Ishikawa (cell line): ENCODE results near the gene ARHGAP22.

Experiments used
- CEBPB ChIP-seq: IDR thresholded peaks from 2 replicates; pipeline ENCODE4 v1.6.1; 2012
- CREB1 ChIP-seq: IDR thresholded peaks from 2 replicates; pipeline ENCODE4 v1.6.1; 2012; ENCODE audit warnings: low read depth
- EGR1 ChIP-seq: IDR thresholded peaks from 2 replicates; pipeline ENCODE4 v1.6.1; 2012
- EP300 ChIP-seq: IDR thresholded peaks from 2 replicates; pipeline ENCODE4 v1.6.1; 2012; ENCODE audit warnings: borderline replicate concordance
- FOXM1 ChIP-seq: IDR thresholded peaks from 2 replicates; pipeline ENCODE4 v1.6.1; 2012; ENCODE audit warnings: low read depth, borderline replicate concordance
- MAX ChIP-seq: IDR thresholded peaks from 2 replicates; pipeline ENCODE4 v1.6.1; 2012
- NFIC ChIP-seq: IDR thresholded peaks from 2 replicates; pipeline ENCODE4 v1.6.1; 2012
- RAD21 ChIP-seq: IDR thresholded peaks from 2 replicates; pipeline ENCODE4 v1.6.1; 2012; ENCODE audit warnings: low read depth
- TAF1 ChIP-seq: IDR thresholded peaks from 2 replicates; pipeline ENCODE4 v1.6.1; 2012; ENCODE audit warnings: low read depth, mild to moderate bottlenecking
- TCF12 ChIP-seq: IDR thresholded peaks from 2 replicates; pipeline ENCODE4 v1.6.1; 2012; ENCODE audit warnings: low read depth
- TEAD4 ChIP-seq: IDR thresholded peaks from 2 replicates; pipeline ENCODE4 v1.6.1; 2012
- USF1 ChIP-seq: IDR thresholded peaks from 2 replicates; pipeline ENCODE4 v1.6.1; 2012
- YY1 ChIP-seq: IDR thresholded peaks from 2 replicates; pipeline ENCODE4 v1.6.1; 2012; ENCODE audit warnings: low read depth
- ZBTB7A ChIP-seq: IDR thresholded peaks from 2 replicates; pipeline ENCODE4 v1.6.1; 2012; ENCODE audit warnings: low read depth
- TF ChIP-seq, protein P1 (sequence below): IDR thresholded peaks from 2 replicates; pipeline ENCODE4 v1.6.1; 2012; ENCODE audit warnings: low read depth, mild to moderate bottlenecking

Gene ARHGAP22

DNA sequence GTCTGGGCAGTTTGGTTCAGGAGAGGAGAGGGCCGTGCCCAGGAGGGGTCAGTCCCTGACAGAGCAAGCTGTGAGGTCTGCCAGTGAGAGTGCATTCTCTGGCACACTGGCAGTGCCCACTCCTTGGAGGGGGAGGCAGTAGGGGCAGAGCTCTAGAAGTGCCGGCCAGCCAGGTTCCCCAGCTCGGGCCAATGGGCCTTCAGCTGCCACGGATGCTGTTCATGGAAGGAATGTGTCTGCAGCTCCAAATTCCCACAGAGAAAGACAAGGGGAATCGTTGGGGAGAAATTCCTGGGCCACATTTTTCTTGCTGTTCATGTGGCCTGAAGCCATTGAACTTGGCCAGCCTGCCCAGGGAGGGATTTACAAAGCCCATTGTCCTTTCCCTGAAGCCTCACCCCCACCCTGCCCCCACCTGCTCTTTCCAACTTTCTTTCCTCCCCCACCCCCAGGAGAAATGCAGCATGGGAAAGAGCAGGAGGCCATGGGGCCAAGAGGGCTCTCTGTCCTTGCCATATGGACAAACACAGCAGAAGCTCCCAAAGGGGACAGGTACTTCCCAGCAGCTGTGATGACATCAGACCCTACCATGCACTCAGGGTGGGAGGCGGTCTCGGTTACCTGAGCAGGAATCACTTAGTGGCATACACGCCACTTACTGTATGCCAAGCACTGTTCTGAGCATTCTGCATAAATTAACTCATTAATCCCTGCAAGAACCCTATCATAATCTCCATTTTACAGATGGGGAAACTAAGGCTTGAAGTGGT lies 70.7 kb downstream of the ARHGAP22 start:
- TF ChIP-seq MAX (no peak), EGR1 (no peak), ZBTB7A (peak; percentile 44; the same call in 1 of the 2 replicates), YY1 (peak; percentile 34; the same call in 1 of the 2 replicates), NFIC (0 out of 2 replicates have a peak, but pooled peaks have one; percentile 7), TEAD4 (peak; percentile 60; the same call in 1 of the 2 replicates), TCF12 (no peak)

GRCh38 chr10:48533540-48533939 lies 71.3 kb downstream of the ARHGAP22 start:
- TF ChIP-seq FOXM1 (no peak), NFIC (no peak), TEAD4 (no peak), RAD21 (no peak), TCF12 (no peak), YY1 (no peak), ZBTB7A (no peak), EP300 (no peak), TAF1 (no peak), USF1 (no peak)
- TF ChIP-seq, protein P1, sequence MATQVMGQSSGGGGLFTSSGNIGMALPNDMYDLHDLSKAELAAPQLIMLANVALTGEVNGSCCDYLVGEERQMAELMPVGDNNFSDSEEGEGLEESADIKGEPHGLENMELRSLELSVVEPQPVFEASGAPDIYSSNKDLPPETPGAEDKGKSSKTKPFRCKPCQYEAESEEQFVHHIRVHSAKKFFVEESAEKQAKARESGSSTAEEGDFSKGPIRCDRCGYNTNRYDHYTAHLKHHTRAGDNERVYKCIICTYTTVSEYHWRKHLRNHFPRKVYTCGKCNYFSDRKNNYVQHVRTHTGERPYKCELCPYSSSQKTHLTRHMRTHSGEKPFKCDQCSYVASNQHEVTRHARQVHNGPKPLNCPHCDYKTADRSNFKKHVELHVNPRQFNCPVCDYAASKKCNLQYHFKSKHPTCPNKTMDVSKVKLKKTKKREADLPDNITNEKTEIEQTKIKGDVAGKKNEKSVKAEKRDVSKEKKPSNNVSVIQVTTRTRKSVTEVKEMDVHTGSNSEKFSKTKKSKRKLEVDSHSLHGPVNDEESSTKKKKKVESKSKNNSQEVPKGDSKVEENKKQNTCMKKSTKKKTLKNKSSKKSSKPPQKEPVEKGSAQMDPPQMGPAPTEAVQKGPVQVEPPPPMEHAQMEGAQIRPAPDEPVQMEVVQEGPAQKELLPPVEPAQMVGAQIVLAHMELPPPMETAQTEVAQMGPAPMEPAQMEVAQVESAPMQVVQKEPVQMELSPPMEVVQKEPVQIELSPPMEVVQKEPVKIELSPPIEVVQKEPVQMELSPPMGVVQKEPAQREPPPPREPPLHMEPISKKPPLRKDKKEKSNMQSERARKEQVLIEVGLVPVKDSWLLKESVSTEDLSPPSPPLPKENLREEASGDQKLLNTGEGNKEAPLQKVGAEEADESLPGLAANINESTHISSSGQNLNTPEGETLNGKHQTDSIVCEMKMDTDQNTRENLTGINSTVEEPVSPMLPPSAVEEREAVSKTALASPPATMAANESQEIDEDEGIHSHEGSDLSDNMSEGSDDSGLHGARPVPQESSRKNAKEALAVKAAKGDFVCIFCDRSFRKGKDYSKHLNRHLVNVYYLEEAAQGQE: no peak

DNA sequence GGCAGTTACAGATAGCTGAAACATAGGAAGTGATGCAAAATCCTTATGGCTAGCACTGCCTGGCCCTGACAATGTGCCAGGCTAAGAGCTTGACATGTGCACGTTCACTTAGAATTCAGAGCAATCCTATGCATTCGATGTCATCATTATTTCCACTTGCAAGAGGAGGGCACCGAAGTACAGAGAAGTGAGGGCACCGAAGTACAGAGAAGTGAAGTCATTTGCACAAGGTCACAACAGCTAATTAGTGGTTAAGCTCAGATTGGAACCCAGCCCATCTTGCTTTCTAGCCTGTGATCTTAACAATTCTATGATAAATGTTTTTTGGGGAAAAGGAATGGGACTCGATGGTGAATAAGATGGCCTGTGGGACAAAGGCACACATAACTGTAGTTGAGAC lies 73.4 kb downstream of the ARHGAP22 start:
- TF ChIP-seq USF1: no peak
- no peak for TF ChIP-seq YY1
- TF ChIP-seq EP300: no peak
- TF ChIP-seq MAX: no peak
- TF ChIP-seq TAF1: no peak
- TF ChIP-seq, protein P1: no peak
- no peak for TF ChIP-seq CREB1
- TF ChIP-seq NFIC: no peak
- no peak for TF ChIP-seq CEBPB
- TF ChIP-seq TEAD4: no peak
- no peak for TF ChIP-seq RAD21
- no peak for TF ChIP-seq ZBTB7A
- no peak for TF ChIP-seq FOXM1
- no peak for TF ChIP-seq TCF12
- TF ChIP-seq EGR1: no peak

- TF ChIP-seq CEBPB (no peak), TCF12 (no peak), EGR1 (no peak), TEAD4 (no peak), TAF1 (no peak), EP300 (no peak), NFIC (no peak), MAX (no peak), RAD21 (no peak), YY1 (no peak)
Measured at GRCh38 chr10:48529331-48529730, 75.5 kb downstream of the ARHGAP22 start.

DNA sequence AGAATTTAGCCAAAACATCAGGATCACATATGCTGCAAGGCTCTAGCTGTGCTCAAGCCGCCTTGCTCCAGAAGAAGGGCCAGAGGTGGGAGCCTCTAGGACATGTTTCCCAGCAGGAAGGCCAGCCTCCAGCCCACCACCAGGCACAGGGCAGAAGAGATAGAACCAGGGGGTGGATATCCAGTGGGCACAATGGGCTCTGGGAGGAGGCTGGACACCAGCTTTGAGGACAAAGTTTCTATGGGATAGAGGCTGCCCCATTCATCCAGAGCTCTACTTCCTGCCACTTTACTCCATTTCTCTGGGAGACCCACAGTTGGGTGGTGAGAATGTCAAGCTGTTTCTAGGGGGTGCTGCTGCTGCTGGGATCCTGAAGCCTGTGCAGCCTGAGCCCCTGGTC lies 77.1 kb downstream of the ARHGAP22 start:
- TF ChIP-seq, protein P1: no peak
- TF ChIP-seq NFIC: no peak
- no peak for TF ChIP-seq ZBTB7A
- no peak for TF ChIP-seq TCF12
- TF ChIP-seq CEBPB: no peak
- TF ChIP-seq CREB1: no peak
- no peak for TF ChIP-seq RAD21
- TF ChIP-seq TAF1: no peak
- TF ChIP-seq TEAD4: no peak
- no peak for TF ChIP-seq EGR1
- TF ChIP-seq USF1: no peak
- no peak for TF ChIP-seq MAX
- TF ChIP-seq EP300: no peak
- no peak for TF ChIP-seq YY1
- TF ChIP-seq FOXM1: no peak
